Measurements from ENCODE around the gene TFDP1. TPM values are rescaled to one million over a fixed set of nuclear protein-coding genes. Genes with fewer than 3 reads are reported as not detected.

Gene TFDP1
- polyA plus RNA-seq, 1 of the 3 experiments (the other 2 are of a cell fraction) = 76.7 TPM

DNA sequence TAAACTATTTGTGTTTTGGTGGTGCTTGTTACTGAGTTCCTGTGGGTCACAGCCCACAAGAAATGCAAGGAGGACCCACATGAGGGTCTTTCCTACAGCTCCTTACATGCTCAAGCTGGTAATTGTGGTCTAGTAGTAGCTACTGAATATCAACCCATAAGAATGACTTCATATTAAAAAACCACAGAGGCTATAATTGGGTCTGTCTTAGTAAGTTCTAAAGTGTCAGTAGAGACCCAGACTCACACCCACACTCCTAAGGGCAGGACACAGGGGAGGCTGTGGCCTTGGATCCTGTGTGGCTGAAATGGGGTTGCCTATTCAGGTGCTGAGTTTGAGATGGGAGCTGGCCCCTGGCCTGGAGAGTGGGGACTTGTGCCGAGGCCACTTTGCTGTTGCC, 19.6 kb downstream of the TFDP1 start (continued):
- TF ChIP-seq REST (IDR thresholded peaks at IDR 0.05; ENCODE audit: low read depth, low read length) = no peak
- TF ChIP-seq EP300 (IDR thresholded peaks at IDR 0.05; ENCODE audit: borderline replicate concordance in 1 of 2, low read depth in 1 of 2, low read length in 1 of 2) = no peak
- no peak for TF ChIP-seq JUND (IDR thresholded peaks at IDR 0.05)
- TF ChIP-seq RFX5 (IDR thresholded peaks at IDR 0.05; ENCODE audit: low read length) = no peak
- TF ChIP-seq NRF1 (IDR thresholded peaks at IDR 0.05; ENCODE audit: low read depth, low read length) = no peak
- no peak for TF ChIP-seq TEAD4 (IDR thresholded peaks at IDR 0.05; ENCODE audit: borderline replicate concordance, insufficient read depth)
- TF ChIP-seq EZH2phosphoT487 (IDR thresholded peaks at IDR 0.05; ENCODE audit: borderline replicate concordance, low read depth) = no peak
- TF ChIP-seq ZBTB33 (IDR thresholded peaks at IDR 0.05; ENCODE audit: borderline replicate concordance, low read depth) = no peak
- no peak for TF ChIP-seq FOXM1 (IDR thresholded peaks at IDR 0.05; ENCODE audit: low read depth)

GRCh38 chr13:113605461-113605860, 20.9 kb downstream of the TFDP1 start:
- peaks cover 85% of the 10 kb centered on the region for H3K79me2 ChIP-seq (ENCODE audit: insufficient read depth)
- TF ChIP-seq GATA2 (CRISPR knock-in tag; IDR thresholded peaks at IDR 0.05) (no peak), TAF1 (IDR thresholded peaks at IDR 0.05; ENCODE audit: borderline replicate concordance, low read depth, low read length) (no peak), MAX (IDR thresholded peaks at IDR 0.05; ENCODE audit: low read depth) (no peak), FOXM1 (IDR thresholded peaks at IDR 0.05; ENCODE audit: low read depth) (no peak), ZBTB33 (IDR thresholded peaks at IDR 0.05; ENCODE audit: borderline replicate concordance, low read depth) (no peak), RCOR1 (IDR thresholded peaks at IDR 0.05; ENCODE audit: low read length) (no peak), CHD2 (IDR thresholded peaks at IDR 0.05; ENCODE audit: low read length, partially characterized antibody) (no peak), MEF2A (IDR thresholded peaks at IDR 0.05; ENCODE audit: borderline replicate concordance, low read depth) (no peak), FOXJ3 (CRISPR knock-in tag; IDR thresholded peaks at IDR 0.05) (no peak), MXI1 (IDR thresholded peaks at IDR 0.05; ENCODE audit: low read depth, low read length) (no peak), YY1 (IDR thresholded peaks at IDR 0.05; ENCODE audit: low read depth) (no peak), TCF12 (IDR thresholded peaks at IDR 0.05) (no peak), ELF1 (IDR thresholded peaks at IDR 0.05) (no peak), RXRA (IDR thresholded peaks at IDR 0.05; ENCODE audit: borderline replicate concordance, low read depth) (no peak)
- TF ChIP-seq, protein P1, sequence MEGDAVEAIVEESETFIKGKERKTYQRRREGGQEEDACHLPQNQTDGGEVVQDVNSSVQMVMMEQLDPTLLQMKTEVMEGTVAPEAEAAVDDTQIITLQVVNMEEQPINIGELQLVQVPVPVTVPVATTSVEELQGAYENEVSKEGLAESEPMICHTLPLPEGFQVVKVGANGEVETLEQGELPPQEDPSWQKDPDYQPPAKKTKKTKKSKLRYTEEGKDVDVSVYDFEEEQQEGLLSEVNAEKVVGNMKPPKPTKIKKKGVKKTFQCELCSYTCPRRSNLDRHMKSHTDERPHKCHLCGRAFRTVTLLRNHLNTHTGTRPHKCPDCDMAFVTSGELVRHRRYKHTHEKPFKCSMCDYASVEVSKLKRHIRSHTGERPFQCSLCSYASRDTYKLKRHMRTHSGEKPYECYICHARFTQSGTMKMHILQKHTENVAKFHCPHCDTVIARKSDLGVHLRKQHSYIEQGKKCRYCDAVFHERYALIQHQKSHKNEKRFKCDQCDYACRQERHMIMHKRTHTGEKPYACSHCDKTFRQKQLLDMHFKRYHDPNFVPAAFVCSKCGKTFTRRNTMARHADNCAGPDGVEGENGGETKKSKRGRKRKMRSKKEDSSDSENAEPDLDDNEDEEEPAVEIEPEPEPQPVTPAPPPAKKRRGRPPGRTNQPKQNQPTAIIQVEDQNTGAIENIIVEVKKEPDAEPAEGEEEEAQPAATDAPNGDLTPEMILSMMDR (IDR thresholded peaks at IDR 0.05) = no peak
- TF ChIP-seq, protein P2, sequence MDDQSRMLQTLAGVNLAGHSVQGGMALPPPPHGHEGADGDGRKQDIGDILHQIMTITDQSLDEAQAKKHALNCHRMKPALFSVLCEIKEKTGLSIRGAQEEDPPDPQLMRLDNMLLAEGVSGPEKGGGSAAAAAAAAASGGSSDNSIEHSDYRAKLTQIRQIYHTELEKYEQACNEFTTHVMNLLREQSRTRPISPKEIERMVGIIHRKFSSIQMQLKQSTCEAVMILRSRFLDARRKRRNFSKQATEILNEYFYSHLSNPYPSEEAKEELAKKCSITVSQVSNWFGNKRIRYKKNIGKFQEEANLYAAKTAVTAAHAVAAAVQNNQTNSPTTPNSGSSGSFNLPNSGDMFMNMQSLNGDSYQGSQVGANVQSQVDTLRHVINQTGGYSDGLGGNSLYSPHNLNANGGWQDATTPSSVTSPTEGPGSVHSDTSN (IDR thresholded peaks at IDR 0.05) = no peak

More at GRCh38 chr13:113605461-113605860, 20.9 kb downstream of the TFDP1 start:
- Histone ChIP-seq H2AFZ (ENCODE audit: low read depth) (no peak overlapping the region), H3K4me3 (ENCODE audit: low read depth in 2 of 2, low read length in 1 of 2) (no peak overlapping the region), H3K36me3 (replicated peaks in 1 of 2; ENCODE audit: control insufficient read depth in 1 of 2, insufficient read depth in 2 of 2, low read length in 1 of 2) (peaks cover 3 to 15% of the 10 kb centered on the region in 2 experiments), H3K9me3 (no peaks in the 10 kb centered on the region), H4K20me1 (ENCODE audit: insufficient read depth) (peaks cover 54% of the 10 kb centered on the region; the same call in 1 of the 2 replicates), H3K27ac (ENCODE audit: low read depth in 2 of 2, low read length in 1 of 2) (no peak overlapping the region), H3K27me3 (ENCODE audit: insufficient read depth) (no peaks in the 10 kb centered on the region), H3K9ac (no peak overlapping the region), H3K4me2 (no peak overlapping the region), H3K4me1 (ENCODE audit: control insufficient read depth in 1 of 2, insufficient read depth in 2 of 2, low read depth in 1 of 2, low read length in 1 of 2) (no peaks in the 10 kb centered on the region; a peak in 1 of 4 replicates), H3K9me2 (no peaks in the 10 kb centered on the region), H3F3A (replicated peaks; ENCODE audit: insufficient read depth) (no peaks in the 10 kb centered on the region)
- 94% methylated on average over 7 of the region's 8 CpGs for WGBS (ENCODE audit: low lambda C conversion rate)
- DNase-seq = no peak
- ChIA-PET POLR2A (no interaction called here), CTCF (no interaction called here)

All from SK-N-SH (cell line).